ENCODE measurements around the gene TSHZ2.
A peak's percentile ranks its signal among the peaks of the same experiment; 100 is the strongest.
"Not testable (repeated sequence)": the region's sequence is repeated elsewhere in the genome, so short reads cannot be mapped to it uniquely, and the experiment has no call there.

Gene TSHZ2

GRCh38 chr20:53408691-53409446 lies 436.7 kb downstream of the TSHZ2 start:
- CTCF ChIA-PET, result no interaction called here
- H3K27ac ChIP-seq (ENCODE audit: insufficient read depth in 1 of 2, low read depth in 1 of 2, low read length in 2 of 2, poor library complexity in 1 of 2, severe bottlenecking in 2 of 2), result no peak overlapping the region
- WGBS (ENCODE audit: insufficient coverage), result 98% methylated on average over 6 of the region's 11 CpGs
- peaks cover 0 to 3% (median 0%) of the 10 kb centered on the region in 5 experiments for H3K27me3 ChIP-seq (replicated peaks in 2 of 5; ENCODE audit: control insufficient read depth in 4 of 5, insufficient read depth in 5 of 5, low read length in 4 of 5)
- DNase-seq, result no peak
- H3K4me1 ChIP-seq (ENCODE audit: control extremely low read depth in 1 of 4, control insufficient read depth in 4 of 4, insufficient read depth in 4 of 4, low read length in 3 of 4), result peaks cover 0 to 9% (median 4%) of the 10 kb centered on the region in 4 experiments
- no peaks in the 10 kb centered on the region for H3K9me3 ChIP-seq (ENCODE audit: control extremely low read depth in 1 of 5, control insufficient read depth in 4 of 5, insufficient read depth in 2 of 5, low read depth in 1 of 5, low read length in 4 of 5)
- POLR2A ChIA-PET, result no interaction called here
- no peaks in the 10 kb centered on the region for H3K36me3 ChIP-seq (ENCODE audit: control insufficient read depth in 4 of 4, insufficient read depth in 4 of 4, low read length in 3 of 4)
- no peak overlapping the region for H3K4me3 ChIP-seq (ENCODE audit: control insufficient read depth in 1 of 7, extremely low read depth in 1 of 7, insufficient read depth in 4 of 7, low read depth in 2 of 7, low read length in 6 of 7)

GRCh38 chr20:53409447-53409717 lies 437.2 kb downstream of the TSHZ2 start:
- ChIA-PET POLR2A (no interaction called here), CTCF (no interaction called here)
- Histone ChIP-seq H3K4me3 (ENCODE audit: control insufficient read depth in 1 of 7, extremely low read depth in 1 of 7, insufficient read depth in 4 of 7, low read depth in 2 of 7, low read length in 6 of 7) (no peak overlapping the region), H3K4me1 (ENCODE audit: control extremely low read depth in 1 of 4, control insufficient read depth in 4 of 4, insufficient read depth in 4 of 4, low read length in 3 of 4) (peaks cover 0 to 9% (median 4%) of the 10 kb centered on the region in 4 experiments), H3K36me3 (ENCODE audit: control insufficient read depth in 4 of 4, insufficient read depth in 4 of 4, low read length in 3 of 4) (no peaks in the 10 kb centered on the region), H3K27ac (ENCODE audit: insufficient read depth in 1 of 2, low read depth in 1 of 2, low read length in 2 of 2, poor library complexity in 1 of 2, severe bottlenecking in 2 of 2) (no peak overlapping the region), H3K9me3 (ENCODE audit: control extremely low read depth in 1 of 5, control insufficient read depth in 4 of 5, insufficient read depth in 2 of 5, low read depth in 1 of 5, low read length in 4 of 5) (no peaks in the 10 kb centered on the region), H3K27me3 (replicated peaks in 2 of 5; ENCODE audit: control insufficient read depth in 4 of 5, insufficient read depth in 5 of 5, low read length in 4 of 5) (peaks cover 0 to 3% (median 0%) of the 10 kb centered on the region in 5 experiments)
- DNase-seq, result no peak
- 100% methylated on average over 2 of the region's 2 CpGs for WGBS (ENCODE audit: insufficient coverage)

GRCh38 chr20:53411129-53411528 lies 439.0 kb downstream of the TSHZ2 start:
- Histone ChIP-seq H3K9me3 (ENCODE audit: control extremely low read depth in 1 of 5, control insufficient read depth in 4 of 5, insufficient read depth in 2 of 5, low read depth in 1 of 5, low read length in 4 of 5) (no peaks in the 10 kb centered on the region), H3K4me1 (ENCODE audit: control extremely low read depth in 1 of 4, control insufficient read depth in 4 of 4, insufficient read depth in 4 of 4, low read length in 3 of 4) (peaks cover 0 to 5% (median 4%) of the 10 kb centered on the region in 4 experiments), H3K36me3 (ENCODE audit: control insufficient read depth in 4 of 4, insufficient read depth in 4 of 4, low read length in 3 of 4) (no peaks in the 10 kb centered on the region), H3K27me3 (replicated peaks in 2 of 5; ENCODE audit: control insufficient read depth in 4 of 5, insufficient read depth in 5 of 5, low read length in 4 of 5) (peaks cover 0 to 3% (median 0%) of the 10 kb centered on the region in 5 experiments), H3K27ac (ENCODE audit: insufficient read depth in 1 of 2, low read depth in 1 of 2, low read length in 2 of 2, poor library complexity in 1 of 2, severe bottlenecking in 2 of 2) (no peak overlapping the region), H3K4me3 (ENCODE audit: control insufficient read depth in 1 of 7, extremely low read depth in 1 of 7, insufficient read depth in 4 of 7, low read depth in 2 of 7, low read length in 6 of 7) (no peak overlapping the region)
- ChIA-PET POLR2A (no interaction called here), CTCF (interaction anchor here (1.1 kb wide), 1 partner anchor 137 kb away, joined by 3 read pairs; no protein-coding TSS in a partner anchor)
- WGBS (ENCODE audit: insufficient coverage), result 100% methylated on average over 2 of the region's 3 CpGs
- no peak for DNase-seq

- Histone ChIP-seq H3K36me3 (ENCODE audit: control insufficient read depth in 4 of 4, insufficient read depth in 4 of 4, low read length in 3 of 4) (no peaks in the 10 kb centered on the region), H3K4me3 (ENCODE audit: control insufficient read depth in 1 of 7, extremely low read depth in 1 of 7, insufficient read depth in 4 of 7, low read depth in 2 of 7, low read length in 6 of 7) (no peak overlapping the region), H3K27me3 (replicated peaks in 2 of 5; ENCODE audit: control insufficient read depth in 4 of 5, insufficient read depth in 5 of 5, low read length in 4 of 5) (peaks cover 0 to 3% (median 0%) of the 10 kb centered on the region in 5 experiments), H3K4me1 (ENCODE audit: control extremely low read depth in 1 of 4, control insufficient read depth in 4 of 4, insufficient read depth in 4 of 4, low read length in 3 of 4) (peaks cover 0 to 5% (median 4%) of the 10 kb centered on the region in 4 experiments), H3K9me3 (ENCODE audit: control extremely low read depth in 1 of 5, control insufficient read depth in 4 of 5, insufficient read depth in 2 of 5, low read depth in 1 of 5, low read length in 4 of 5) (no peaks in the 10 kb centered on the region), H3K27ac (ENCODE audit: insufficient read depth in 1 of 2, low read depth in 1 of 2, low read length in 2 of 2, poor library complexity in 1 of 2, severe bottlenecking in 2 of 2) (no peak overlapping the region)
- no peak for DNase-seq
- CTCF ChIA-PET, result interaction anchor here (1.1 to 1.5 kb wide), 2 partner anchors 29 to 136 kb away, joined by 3 to 4 read pairs; no protein-coding TSS in a partner anchor
- POLR2A ChIA-PET, result no interaction called here
- 97% methylated on average over 4 of the region's 4 CpGs for WGBS (ENCODE audit: insufficient coverage)
Observed at GRCh38 chr20:53411891-53412290, 439.7 kb downstream of the TSHZ2 start.

GRCh38 chr20:53412577-53413185 lies 440.5 kb downstream of the TSHZ2 start:
- ChIA-PET POLR2A (no interaction called here), CTCF (interaction anchor here (1.0 to 1.5 kb wide), 4 partner anchors 16 to 545 kb away, joined by 3 to 4 read pairs (median 4); no protein-coding TSS in a partner anchor)
- Histone ChIP-seq H3K27ac (ENCODE audit: insufficient read depth in 1 of 2, low read depth in 1 of 2, low read length in 2 of 2, poor library complexity in 1 of 2, severe bottlenecking in 2 of 2) (no peak overlapping the region), H3K27me3 (replicated peaks in 2 of 5; ENCODE audit: control insufficient read depth in 4 of 5, insufficient read depth in 5 of 5, low read length in 4 of 5) (peaks cover 0 to 3% (median 0%) of the 10 kb centered on the region in 5 experiments), H3K36me3 (ENCODE audit: control insufficient read depth in 4 of 4, insufficient read depth in 4 of 4, low read length in 3 of 4) (no peaks in the 10 kb centered on the region), H3K9me3 (ENCODE audit: control extremely low read depth in 1 of 5, control insufficient read depth in 4 of 5, insufficient read depth in 2 of 5, low read depth in 1 of 5, low read length in 4 of 5) (no peaks in the 10 kb centered on the region), H3K4me1 (ENCODE audit: control extremely low read depth in 1 of 4, control insufficient read depth in 4 of 4, insufficient read depth in 4 of 4, low read length in 3 of 4) (peaks cover 0 to 5% (median 4%) of the 10 kb centered on the region in 4 experiments), H3K4me3 (ENCODE audit: control insufficient read depth in 1 of 7, extremely low read depth in 1 of 7, insufficient read depth in 4 of 7, low read depth in 2 of 7, low read length in 6 of 7) (peak overlapping the region in 2 of 7 experiments; percentile 6 to 26)
- 89% methylated on average over 12 of the region's 13 CpGs for WGBS (ENCODE audit: insufficient coverage)
- no peak for DNase-seq

- 28% methylated on average over 14 of the region's 15 CpGs for WGBS (ENCODE audit: insufficient coverage)
- DNase-seq, result peak; percentile 36 to 65 (median 54)
- CTCF ChIA-PET, result interaction anchor here (1.0 to 1.5 kb wide), 4 partner anchors 16 to 544 kb away, joined by 3 to 4 read pairs (median 4); no protein-coding TSS in a partner anchor
Observed at GRCh38 chr20:53413186-53413631, 441.1 kb downstream of the TSHZ2 start.

GRCh38 chr20:53413845-53414244 lies 441.7 kb downstream of the TSHZ2 start:
- DNase-seq; POLR2A ChIA-PET; H3K27me3 ChIP-seq (replicated peaks in 2 of 5; ENCODE audit: control insufficient read depth in 4 of 5, insufficient read depth in 5 of 5, low read length in 4 of 5); H3K27ac ChIP-seq (ENCODE audit: insufficient read depth in 1 of 2, low read depth in 1 of 2, low read length in 2 of 2, poor library complexity in 1 of 2, severe bottlenecking in 2 of 2); H3K4me1 ChIP-seq (ENCODE audit: control extremely low read depth in 1 of 4, control insufficient read depth in 4 of 4, insufficient read depth in 4 of 4, low read length in 3 of 4); H3K4me3 ChIP-seq (ENCODE audit: control insufficient read depth in 1 of 7, extremely low read depth in 1 of 7, insufficient read depth in 4 of 7, low read depth in 2 of 7, low read length in 6 of 7); H3K9me3 ChIP-seq (ENCODE audit: control extremely low read depth in 1 of 5, control insufficient read depth in 4 of 5, insufficient read depth in 2 of 5, low read depth in 1 of 5, low read length in 4 of 5); H3K36me3 ChIP-seq (ENCODE audit: control insufficient read depth in 4 of 4, insufficient read depth in 4 of 4, low read length in 3 of 4): not testable (repeated sequence)
- CTCF ChIA-PET, result interaction anchor here (1.0 to 1.5 kb wide), 2 partner anchors 15 to 133 kb away, joined by 3 to 4 read pairs; no protein-coding TSS in a partner anchor
- WGBS (ENCODE audit: insufficient coverage), result no CpG with 5 or more reads among the region's 1 CpG

More at GRCh38 chr20:53413186-53413631, 441.1 kb downstream of the TSHZ2 start:
- H3K36me3 ChIP-seq (ENCODE audit: control insufficient read depth in 4 of 4, insufficient read depth in 4 of 4, low read length in 3 of 4), result no peaks in the 10 kb centered on the region
- peak overlapping the region in 2 of 7 experiments; percentile 6 to 26 for H3K4me3 ChIP-seq (ENCODE audit: control insufficient read depth in 1 of 7, extremely low read depth in 1 of 7, insufficient read depth in 4 of 7, low read depth in 2 of 7, low read length in 6 of 7)
- no peaks in the 10 kb centered on the region for H3K9me3 ChIP-seq (ENCODE audit: control extremely low read depth in 1 of 5, control insufficient read depth in 4 of 5, insufficient read depth in 2 of 5, low read depth in 1 of 5, low read length in 4 of 5)
- peaks cover 0 to 5% (median 4%) of the 10 kb centered on the region in 4 experiments for H3K4me1 ChIP-seq (ENCODE audit: control extremely low read depth in 1 of 4, control insufficient read depth in 4 of 4, insufficient read depth in 4 of 4, low read length in 3 of 4)
- peaks cover 0 to 3% (median 0%) of the 10 kb centered on the region in 5 experiments for H3K27me3 ChIP-seq (replicated peaks in 2 of 5; ENCODE audit: control insufficient read depth in 4 of 5, insufficient read depth in 5 of 5, low read length in 4 of 5)
- POLR2A ChIA-PET, result no interaction called here
- H3K27ac ChIP-seq (ENCODE audit: insufficient read depth in 1 of 2, low read depth in 1 of 2, low read length in 2 of 2, poor library complexity in 1 of 2, severe bottlenecking in 2 of 2), result no peak overlapping the region
